Mucosa of descending colon (tissue), 3 donors: ENCODE results near the gene SERINC5. TPM values are rescaled to one million over a fixed set of nuclear protein-coding genes. Genes with fewer than 3 reads are reported as not detected.

Source experiments
- ATAC-seq: fragments of 200-7000 bp; cut with Tn5 transposase; one replicate; pipeline ENCODE4 v1.9.1; 2020; ENCODE audit warnings: mild to moderate bottlenecking, moderate library complexity
- DNase-seq, 3 donors: peaks; one replicate each; pipeline ENCODE4 v3.0.0-alpha.2; 2020
- H3K36me3 ChIP-seq: fragments of 200-600 bp; one replicate; pipeline ENCODE4 v1.8.0; 2021; ENCODE audit warnings: low read depth, mild to moderate bottlenecking
- H3K4me1 ChIP-seq: fragments of 200-600 bp; one replicate; pipeline ENCODE4 v1.8.0; 2021; ENCODE audit warnings: low read depth, mild to moderate bottlenecking
- H3K4me3 ChIP-seq: fragments of 200-600 bp; one replicate; pipeline ENCODE4 v1.8.0; 2021; ENCODE audit warnings: mild to moderate bottlenecking
- H3K9me3 ChIP-seq: fragments of 200-600 bp; one replicate; pipeline ENCODE4 v1.8.0; 2021; ENCODE audit warnings: mild to moderate bottlenecking
- intact Hi-C, 2 donors: fragments of 100-400 bp; cut with DNase I in 1 of 2; cut with micrococcal nuclease in 1 of 2; formaldehyde crosslinking; loops; one replicate each; pipeline versions ENCODE4 v1.11.0 to v1.11.1; 2022; cut with DNase I, micrococcal nuclease
- total RNA-seq, 3 donors: library from RNA; stranded (reverse); fragmentation: NEBNext Ultra II Directional in 2 of 3; extraction: Animal tissue kit (Norgen Biotek cat#: 25700) in 2 of 3; gene quantifications; one replicate each; pipeline versions ENCODE4 v1.2.1 to v1.2.4, GENCODE V29; 2021 to 2023
- TF ChIP-seq, protein P1 (sequence below): fragments of 200-600 bp; IDR thresholded peaks from one replicate; pipeline ENCODE4 v1.8.0; 2022; ENCODE audit warnings: antibody characterized with exemption, mild to moderate bottlenecking
- donor health status: DM: no; HTN: no; CAD: no; lungs with moderate emphysema.
- donor health status: DM: no; HTN: no; CAD: no.
- donor health status: DM: no; HTN: yes; CAD: no.

SERINC5 gene
- total RNA-seq, 3 donors from 2014 or later, result 66.6 to 153 (median 126) TPM

DNA sequence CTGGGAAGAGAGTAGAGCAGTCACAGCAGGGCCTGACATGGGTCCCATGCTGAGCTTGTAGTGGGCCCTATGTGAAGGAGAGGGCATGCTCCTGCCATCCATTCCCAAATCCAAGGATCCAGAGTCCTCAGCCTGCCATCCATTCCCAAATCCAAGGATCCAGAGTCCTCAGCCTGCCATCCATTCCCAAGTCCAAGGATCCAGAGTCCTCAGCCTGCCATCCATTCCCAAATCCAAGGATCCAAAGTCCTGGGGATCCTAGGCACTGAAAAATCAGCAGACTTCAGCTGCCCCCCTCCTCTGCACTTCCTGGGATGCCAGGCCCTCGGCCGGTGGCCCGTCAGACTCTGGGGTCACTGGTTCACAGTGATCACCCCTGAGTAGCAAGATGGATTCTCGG, 187.1 kb downstream of the SERINC5 start:
- intact Hi-C loops, result no loop called here
- peaks cover 6% of the 10 kb centered on the region for H3K4me1 ChIP-seq
- DNase-seq (no peak), ATAC-seq (no peak)
- no peaks in the 10 kb centered on the region for H3K9me3 ChIP-seq
- no peaks in the 10 kb centered on the region for H3K36me3 ChIP-seq
- TF ChIP-seq, protein P1, sequence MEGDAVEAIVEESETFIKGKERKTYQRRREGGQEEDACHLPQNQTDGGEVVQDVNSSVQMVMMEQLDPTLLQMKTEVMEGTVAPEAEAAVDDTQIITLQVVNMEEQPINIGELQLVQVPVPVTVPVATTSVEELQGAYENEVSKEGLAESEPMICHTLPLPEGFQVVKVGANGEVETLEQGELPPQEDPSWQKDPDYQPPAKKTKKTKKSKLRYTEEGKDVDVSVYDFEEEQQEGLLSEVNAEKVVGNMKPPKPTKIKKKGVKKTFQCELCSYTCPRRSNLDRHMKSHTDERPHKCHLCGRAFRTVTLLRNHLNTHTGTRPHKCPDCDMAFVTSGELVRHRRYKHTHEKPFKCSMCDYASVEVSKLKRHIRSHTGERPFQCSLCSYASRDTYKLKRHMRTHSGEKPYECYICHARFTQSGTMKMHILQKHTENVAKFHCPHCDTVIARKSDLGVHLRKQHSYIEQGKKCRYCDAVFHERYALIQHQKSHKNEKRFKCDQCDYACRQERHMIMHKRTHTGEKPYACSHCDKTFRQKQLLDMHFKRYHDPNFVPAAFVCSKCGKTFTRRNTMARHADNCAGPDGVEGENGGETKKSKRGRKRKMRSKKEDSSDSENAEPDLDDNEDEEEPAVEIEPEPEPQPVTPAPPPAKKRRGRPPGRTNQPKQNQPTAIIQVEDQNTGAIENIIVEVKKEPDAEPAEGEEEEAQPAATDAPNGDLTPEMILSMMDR, result no peak
- no peak overlapping the region for H3K4me3 ChIP-seq

DNA sequence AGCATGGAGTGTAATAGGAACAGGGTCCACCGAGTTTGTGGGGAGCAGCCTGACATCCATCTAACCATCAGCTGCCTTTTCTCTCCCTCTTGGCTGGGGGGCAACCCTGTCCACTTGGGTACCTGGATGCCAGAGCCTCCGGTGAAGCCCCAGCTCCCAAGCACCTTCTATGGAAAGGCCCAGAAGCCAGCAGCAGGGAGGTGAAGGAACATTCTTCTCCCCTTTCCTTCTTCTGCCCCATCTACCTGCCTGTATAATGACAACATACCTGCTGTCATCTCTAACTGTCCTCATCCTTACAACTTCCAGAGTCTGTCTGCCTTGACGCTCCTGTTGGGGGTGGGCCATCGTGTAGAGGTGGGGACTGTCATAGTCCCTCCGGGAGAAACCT, 187.6 kb downstream of the SERINC5 start:
- no peak overlapping the region for H3K4me3 ChIP-seq
- TF ChIP-seq, protein P1, result no peak
- peaks cover 6% of the 10 kb centered on the region for H3K4me1 ChIP-seq
- H3K9me3 ChIP-seq, result no peaks in the 10 kb centered on the region
- ATAC-seq (no peak), DNase-seq (no peak)
- intact Hi-C loops, result no loop called here
- H3K36me3 ChIP-seq, result no peaks in the 10 kb centered on the region

DNA sequence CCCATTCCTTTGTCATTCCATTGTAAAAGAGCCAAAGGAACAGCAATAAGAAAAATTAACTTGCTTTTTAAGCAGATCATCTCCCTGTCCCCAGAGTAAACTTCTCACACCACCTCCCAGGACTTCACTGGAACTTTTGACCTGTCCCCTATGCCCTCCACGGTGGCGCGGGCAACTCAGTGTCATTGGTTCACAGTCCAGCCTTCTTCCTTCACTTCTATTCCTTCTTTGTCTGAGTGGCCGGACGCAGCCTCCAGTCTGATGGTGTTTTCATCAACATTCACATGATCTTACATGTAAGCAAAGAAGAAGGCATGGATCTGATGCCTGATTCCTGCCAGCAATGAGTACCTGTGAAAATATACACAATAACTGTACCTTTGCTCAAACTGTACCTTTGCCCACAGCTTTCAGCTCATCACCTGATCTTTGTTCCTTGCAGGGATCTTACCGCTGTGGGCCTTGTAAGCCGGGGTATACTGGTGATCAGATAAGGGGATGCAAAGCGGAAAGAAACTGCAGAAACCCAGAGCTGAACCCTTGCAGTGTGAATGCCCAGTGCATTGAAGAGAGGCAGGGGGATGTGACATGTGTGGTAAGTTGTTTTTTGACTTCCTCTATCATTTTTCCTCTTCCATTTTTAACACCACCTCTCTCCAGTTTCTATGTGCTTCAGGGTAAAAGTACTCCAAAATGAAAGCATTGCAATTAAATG, 188.2 kb downstream of the SERINC5 start:
- no peaks in the 10 kb centered on the region for H3K36me3 ChIP-seq
- no peak for DNase-seq
- intact Hi-C loops, result no loop called here
- H3K4me1 ChIP-seq, result peaks cover 6% of the 10 kb centered on the region
- ATAC-seq, result no peak
- TF ChIP-seq, protein P1, result no peak
- no peak overlapping the region for H3K4me3 ChIP-seq
- no peaks in the 10 kb centered on the region for H3K9me3 ChIP-seq

DNA sequence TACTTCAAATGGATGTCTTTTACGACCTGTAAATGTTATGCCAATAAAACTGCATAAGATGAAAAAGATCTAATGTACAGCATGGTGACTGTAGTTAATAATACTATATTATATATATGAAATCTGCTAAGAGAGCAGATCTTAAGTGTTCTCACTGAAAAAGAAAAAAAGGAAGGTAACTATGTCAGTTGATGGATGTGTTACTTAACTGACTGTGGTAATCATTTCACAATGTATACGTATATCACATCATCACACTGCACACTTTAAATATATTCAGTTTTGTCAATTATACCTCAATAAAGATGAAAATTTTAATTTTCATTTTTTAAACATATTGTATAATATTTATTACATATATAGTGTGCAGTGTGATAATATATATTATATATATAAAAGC, 188.8 kb downstream of the SERINC5 start:
- intact Hi-C loops, result no loop called here
- Histone ChIP-seq H3K4me3 (no peak overlapping the region), H3K36me3 (no peaks in the 10 kb centered on the region), H3K9me3 (no peaks in the 10 kb centered on the region), H3K4me1 (peaks cover 6% of the 10 kb centered on the region)
- TF ChIP-seq, protein P1, result no peak
- ATAC-seq, result no peak
- no peak for DNase-seq

DNA sequence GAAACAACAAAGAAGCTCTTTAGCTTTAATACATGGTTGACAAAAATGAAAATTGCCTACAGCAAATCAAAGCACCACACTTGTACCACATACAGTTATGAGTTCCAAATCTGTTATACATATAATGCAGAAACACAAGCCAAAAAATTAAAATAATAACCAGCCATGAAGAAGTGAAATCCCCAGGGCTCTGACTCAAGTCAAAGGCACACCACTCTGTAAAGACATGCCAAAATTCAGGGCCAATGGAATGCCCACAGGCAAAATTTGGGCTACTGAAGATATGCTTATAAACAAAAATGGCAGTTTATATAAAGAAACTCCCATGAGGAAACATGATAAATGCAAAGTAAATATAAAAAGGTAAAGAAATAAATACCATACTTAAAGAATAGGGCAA, 191.7 kb downstream of the SERINC5 start:
- no peaks in the 10 kb centered on the region for H3K9me3 ChIP-seq
- TF ChIP-seq, protein P1, result no peak
- H3K4me3 ChIP-seq, result no peak overlapping the region
- H3K4me1 ChIP-seq, result no peaks in the 10 kb centered on the region
- intact Hi-C loops, result no loop called here
- ATAC-seq (no peak), DNase-seq (no peak)
- no peaks in the 10 kb centered on the region for H3K36me3 ChIP-seq

Other genes with a start within 250 kb of the SERINC5 start
- 10 to 100 TPM in 1 of 3 donors, 1 to 10 TPM in 1, under 1 TPM in 1; 0.84 to 26.2 (median 4.8) TPM for gene THBS4, start 220.7 kb downstream of the SERINC5 start, total RNA-seq
- gene SPZ1, start 64.0 kb upstream of the SERINC5 start, total RNA-seq, result not detected
- 10 to 100 TPM; 32.4 to 56.9 (median 52.2) TPM for gene ZFYVE16, start 152.0 kb upstream of the SERINC5 start, total RNA-seq
- 1 to 10 TPM; 1.2 to 3.2 (median 1.5) TPM for gene FAM151B, start 232.1 kb upstream of the SERINC5 start, total RNA-seq